Frontal cortex (tissue), 4 donors: ENCODE measurements around the gene AGRN. TPM values are rescaled to one million over a fixed set of nuclear protein-coding genes. Genes with fewer than 3 reads are reported as not detected.
A peak's percentile ranks its signal among the peaks of the same experiment; 100 is the strongest.
"Not testable (repeated sequence)": the region's sequence is repeated elsewhere in the genome, so short reads cannot be mapped to it uniquely, and the experiment has no call there.

Experiments
- DNase-seq, 2 donors: peaks; one replicate each; pipeline ENCODE4 v3.0.0; 2012; ENCODE audit warnings: low spot score in 2 of 2
- FAIRE-seq: peaks from 2 replicates; lab custom pipeline; 2012; peaks lifted over from hg19 to GRCh38; lab: Jason Lieb, UNC
- total RNA-seq: library from RNA; depleted of rRNA; stranded (reverse); fragments of >200 nt; gene quantifications from one replicate; pipeline ENCODE4 v1.2.3, GENCODE V29; 2014
- donor health status: control.
- donor health status: control.
- donor health status: control.

Gene AGRN
- total RNA-seq, 1 donor from 2014 or later: 51.8 TPM

GRCh38 chr1:1072849-1073742 lies 53.2 kb downstream of the AGRN start:
- DNase-seq (no peak), FAIRE-seq (no peak)

- no peak for FAIRE-seq
Observed at GRCh38 chr1:1073743-1074587, 54.0 kb downstream of the AGRN start, which contains the start of gene RNF223. Gene RNF223 (minus strand): TSS chr1:1074306. CDS start chr1:1072566, 1,740 bp downstream.

GRCh38 chr1:1074631-1075147 lies 54.8 kb downstream of the AGRN start:
- no peak for DNase-seq
- FAIRE-seq: no peak

More at GRCh38 chr1:1073743-1074587, 54.0 kb downstream of the AGRN start, which contains the start of gene RNF223:
- DNase-seq: no peak

GRCh38 chr1:1075148-1075935 lies 55.4 kb downstream of the AGRN start:
- FAIRE-seq: no peak
- no peak for DNase-seq

- DNase-seq, FAIRE-seq: not testable (repeated sequence)
Observed at GRCh38 chr1:1077396-1077795, 57.5 kb downstream of the AGRN start.

- DNase-seq (peak in 1 of 2 donors; percentile 70), FAIRE-seq (no peak)
Observed at GRCh38 chr1:1079408-1080121, 59.6 kb downstream of the AGRN start.

- DNase-seq: no peak
- FAIRE-seq: no peak
Observed at GRCh38 chr1:1080122-1080757, 60.3 kb downstream of the AGRN start.

GRCh38 chr1:1080951-1081310 lies 61.0 kb downstream of the AGRN start:
- no peak for FAIRE-seq

GRCh38 chr1:1081311-1082238 lies 61.7 kb downstream of the AGRN start:
- no peak for FAIRE-seq
- no peak for DNase-seq

More at GRCh38 chr1:1080951-1081310, 61.0 kb downstream of the AGRN start:
- DNase-seq: no peak

GRCh38 chr1:1082239-1082775 lies 62.4 kb downstream of the AGRN start:
- FAIRE-seq (no peak), DNase-seq (no peak)

- DNase-seq (no peak), FAIRE-seq (no peak)
Observed at GRCh38 chr1:1082776-1083415, 63.0 kb downstream of the AGRN start.

GRCh38 chr1:1083416-1084371 lies 63.8 kb downstream of the AGRN start:
- DNase-seq (no peak), FAIRE-seq (no peak)

GRCh38 chr1:1084372-1085170 lies 64.7 kb downstream of the AGRN start:
- DNase-seq (no peak), FAIRE-seq (no peak)

- no peak for FAIRE-seq
- no peak for DNase-seq
Observed at GRCh38 chr1:1085171-1085841, 65.4 kb downstream of the AGRN start.
